GM18499 (cell line): ENCODE measurements around the gene STK32C.
"Not testable (repeated sequence)": the region's sequence is repeated elsewhere in the genome, so short reads cannot be mapped to it uniquely, and the experiment has no call there.

Experiments used
- ATAC-seq: cut with Tn5 transposase; IDR thresholded peaks from one replicate; pipeline ENCODE4 v1.9.1; 2021; ENCODE audit warnings: moderate number of reproducible peaks; ENCODE audit not compliant: insufficient read depth, unreplicated experiment

STK32C gene

DNA sequence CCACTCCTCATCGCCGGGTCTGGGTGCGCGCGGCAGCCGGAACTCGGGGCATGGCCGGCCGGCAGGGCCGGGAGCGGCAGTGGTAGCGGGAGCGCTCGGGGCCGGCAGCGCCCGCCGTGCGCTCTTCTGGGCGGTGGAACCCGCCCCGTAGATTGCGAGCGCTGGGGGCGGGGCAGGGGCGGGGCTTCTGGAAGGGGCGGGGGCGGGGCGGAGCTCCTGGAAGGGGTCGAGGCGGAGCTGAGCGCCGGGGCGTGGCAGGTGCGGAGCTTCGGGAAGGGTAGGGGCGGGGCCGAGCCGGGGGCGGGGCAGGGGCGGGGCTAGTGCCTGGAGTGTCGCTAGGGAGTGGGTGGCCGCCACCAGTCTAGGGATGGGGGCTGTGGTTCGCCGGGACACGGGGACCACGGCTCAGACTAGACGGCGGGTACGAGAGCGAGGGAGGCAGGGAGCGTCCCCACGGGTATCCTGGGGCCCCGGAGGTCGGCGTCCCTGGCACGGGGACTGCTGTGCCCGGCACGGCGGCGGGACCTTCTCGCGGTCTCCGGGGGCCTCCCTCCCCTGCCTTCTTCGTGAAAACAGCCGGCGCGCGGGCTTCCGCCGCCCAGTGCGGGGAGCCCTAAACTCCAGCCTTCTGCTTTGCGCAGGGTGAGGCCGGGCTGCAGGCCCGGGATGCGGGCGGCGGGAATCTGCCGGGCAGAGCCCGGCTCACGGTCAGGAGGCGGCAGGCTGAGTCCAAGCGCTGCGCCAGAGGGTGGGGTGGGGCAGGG is at the start of gene STK32C:
TSS of gene STK32C (minus strand) at position 128 of the 764 bp plus-strand sequence. CDS start at position 11, 117 bp downstream.
- peak; percentile 40 for ATAC-seq

- ATAC-seq, result no peak
These were observed 49.0 kb upstream of the STK32C start for GRCh38 chr10:132356621-132357195.

GRCh38 chr10:132355754-132356153 is 48.0 kb upstream of the STK32C start:
- no peak for ATAC-seq

- ATAC-seq, result no peak
These were observed 47.5 kb upstream of the STK32C start for GRCh38 chr10:132355297-132355696.

DNA sequence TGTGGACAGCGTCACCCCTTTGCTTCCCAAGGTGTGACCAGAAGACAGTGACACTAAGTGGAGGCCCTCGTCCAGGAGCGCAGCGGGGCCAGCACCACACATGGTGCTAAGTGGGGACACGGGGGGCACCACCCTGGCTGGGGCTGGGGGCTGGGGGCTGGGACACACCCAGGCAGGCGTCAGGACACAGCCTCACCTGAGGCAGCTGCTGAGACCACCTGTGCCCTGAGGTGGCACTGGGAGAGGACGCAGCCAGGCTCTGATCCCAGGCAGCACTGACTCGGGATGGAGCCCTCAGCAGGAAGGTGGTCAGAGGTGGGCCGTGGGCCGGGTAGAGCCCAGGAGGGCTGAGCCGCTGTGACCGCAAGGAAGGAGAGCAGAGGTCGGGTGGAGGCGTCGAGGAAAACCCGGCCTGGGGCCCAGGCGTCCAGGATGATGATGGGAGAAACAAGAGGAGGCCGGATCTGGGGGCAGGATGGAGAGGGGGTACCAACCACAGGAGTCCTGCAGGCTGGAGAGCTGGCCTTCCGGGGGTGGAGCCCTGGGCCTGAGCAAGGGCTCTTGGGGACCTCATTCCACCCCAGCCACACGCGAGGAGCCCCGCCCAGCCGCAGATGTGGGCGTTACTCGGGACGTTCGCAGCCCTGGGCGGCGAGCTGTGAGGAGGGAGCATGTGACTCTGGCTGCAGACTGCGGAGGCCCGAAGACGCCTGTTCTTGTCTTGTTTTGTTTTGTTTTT is 46.8 kb upstream of the STK32C start:
- no peak for ATAC-seq

- ATAC-seq, result no peak
These were observed 46.0 kb upstream of the STK32C start for GRCh38 chr10:132353456-132354355.

DNA sequence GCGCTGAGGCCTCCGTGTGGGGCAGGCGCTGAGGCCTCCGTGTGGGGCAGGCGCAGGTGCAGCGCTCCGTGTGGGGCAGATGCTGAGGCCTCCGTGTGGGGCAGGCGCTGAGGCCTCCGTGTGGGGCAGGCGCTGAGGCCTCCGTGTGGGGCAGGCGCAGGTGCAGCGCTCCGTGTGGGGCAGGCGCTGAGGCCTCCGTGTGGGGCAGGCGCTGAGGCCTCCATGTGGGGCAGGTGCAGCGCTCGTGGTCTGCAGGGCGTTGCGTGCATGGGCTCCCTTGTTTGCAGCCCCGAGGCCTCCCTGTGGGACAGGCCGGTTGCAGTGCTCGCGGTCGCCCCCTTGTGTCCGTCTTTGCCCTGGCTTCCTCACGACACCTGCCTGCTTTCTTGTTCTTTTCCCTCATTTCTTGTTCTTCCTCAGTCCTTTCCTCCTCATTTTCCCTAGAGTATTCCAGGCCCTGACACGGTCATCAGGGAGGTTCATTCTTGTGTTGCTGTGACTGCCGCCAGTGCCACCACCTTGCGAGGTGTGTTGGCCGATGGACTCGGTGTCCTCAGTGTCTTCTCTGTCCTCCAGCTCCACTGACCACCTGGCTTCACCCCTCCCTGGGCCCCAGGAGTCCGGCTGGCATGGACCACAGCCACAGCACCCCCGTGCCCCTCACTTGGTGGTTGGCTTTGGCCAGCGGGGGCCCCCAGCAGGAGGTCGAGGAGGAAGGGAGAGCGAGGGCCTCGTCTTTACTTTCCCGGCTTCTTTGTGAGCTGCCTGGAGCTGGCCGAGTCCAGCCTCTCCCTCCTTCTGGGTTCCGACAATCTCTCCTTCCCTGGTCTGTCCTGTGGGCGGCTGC is 44.9 kb upstream of the STK32C start:
- ATAC-seq, result not testable (repeated sequence)

- no peak for ATAC-seq
These were observed 43.9 kb upstream of the STK32C start for GRCh38 chr10:132351611-132352010.

DNA sequence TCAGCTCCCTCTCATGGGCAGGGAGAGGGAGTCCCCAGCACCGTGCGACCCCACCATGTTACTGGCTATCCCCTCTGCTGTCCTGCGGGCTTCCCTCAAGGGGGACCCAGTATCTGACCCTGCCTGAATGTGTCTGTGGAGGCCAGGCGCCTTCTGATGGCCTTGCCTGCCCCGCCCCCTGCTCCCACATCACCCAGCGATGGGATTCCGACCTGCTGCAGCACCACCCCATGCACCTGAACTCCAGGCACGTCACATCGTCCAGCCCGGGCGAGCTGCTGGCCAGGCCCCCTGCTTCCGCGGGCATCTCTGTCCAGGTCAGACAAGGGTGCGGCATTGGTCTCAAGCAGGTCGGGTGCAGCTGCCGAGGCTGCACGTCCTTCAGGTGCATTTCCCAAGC is 43.2 kb upstream of the STK32C start:
- ATAC-seq, result no peak

- no peak for ATAC-seq
These were observed 42.6 kb upstream of the STK32C start for GRCh38 chr10:132350391-132350790.

DNA sequence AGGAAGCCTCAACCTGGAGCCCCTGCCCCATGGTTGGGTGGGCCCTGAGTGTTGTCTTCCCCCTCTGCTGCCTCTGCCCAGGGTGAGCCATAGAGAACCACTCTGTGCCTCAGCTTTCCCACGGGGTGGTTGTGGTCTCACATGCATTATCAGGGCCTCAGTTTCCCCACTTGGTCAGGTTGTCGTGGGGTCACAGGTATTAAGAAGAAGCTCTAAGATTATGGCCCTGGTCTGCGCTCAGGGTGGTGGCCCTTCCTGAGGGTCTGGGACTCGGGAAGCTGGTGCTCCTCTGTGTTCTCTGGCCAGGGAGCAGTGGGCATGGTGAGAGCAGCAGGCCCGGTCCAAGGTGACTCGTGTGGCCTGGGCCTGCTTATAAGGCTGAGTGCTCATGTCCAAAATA is 42.0 kb upstream of the STK32C start:
- no peak for ATAC-seq

DNA sequence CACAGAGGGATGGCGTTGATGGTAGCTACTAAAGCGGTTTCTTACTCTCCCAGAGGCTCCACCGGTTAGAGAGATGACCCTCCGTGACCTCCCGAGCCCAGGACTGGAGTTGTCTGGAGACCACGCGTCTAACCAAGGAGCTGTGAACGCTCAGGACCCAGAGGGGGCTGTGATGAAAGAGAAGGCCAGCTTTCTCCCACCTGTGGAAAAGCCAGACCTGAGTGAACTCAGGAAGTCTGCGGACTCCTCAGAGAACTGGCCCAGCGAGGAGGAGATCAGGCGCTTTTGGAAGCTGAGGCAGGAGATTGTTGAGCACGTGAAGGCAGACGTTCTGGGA is 40.1 kb upstream of the STK32C start:
- ATAC-seq, result no peak

- ATAC-seq, result no peak
These were observed 39.6 kb upstream of the STK32C start for GRCh38 chr10:132347211-132347930.

DNA sequence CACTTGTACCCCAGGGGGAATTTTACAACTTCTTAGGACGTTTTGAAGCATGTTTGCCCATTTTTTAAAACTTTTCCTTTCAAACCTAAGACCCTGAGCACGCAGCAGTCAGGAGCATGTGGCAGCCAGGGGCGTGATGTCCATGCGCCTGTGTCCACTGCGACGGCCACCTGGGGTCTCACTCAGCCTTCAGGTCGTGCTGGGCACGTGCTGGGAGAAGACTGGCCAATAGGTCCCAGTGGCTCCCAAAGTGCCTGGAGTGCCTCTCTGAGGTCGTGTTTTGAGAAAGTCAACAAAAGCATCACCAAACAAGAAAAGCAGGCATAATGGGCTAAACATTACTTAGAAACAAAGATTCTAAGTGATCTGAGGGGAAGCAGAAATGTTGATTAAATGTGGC is 39.1 kb upstream of the STK32C start:
- ATAC-seq, result no peak

GRCh38 chr10:132345345-132345744 is 37.6 kb upstream of the STK32C start:
- no peak for ATAC-seq

DNA sequence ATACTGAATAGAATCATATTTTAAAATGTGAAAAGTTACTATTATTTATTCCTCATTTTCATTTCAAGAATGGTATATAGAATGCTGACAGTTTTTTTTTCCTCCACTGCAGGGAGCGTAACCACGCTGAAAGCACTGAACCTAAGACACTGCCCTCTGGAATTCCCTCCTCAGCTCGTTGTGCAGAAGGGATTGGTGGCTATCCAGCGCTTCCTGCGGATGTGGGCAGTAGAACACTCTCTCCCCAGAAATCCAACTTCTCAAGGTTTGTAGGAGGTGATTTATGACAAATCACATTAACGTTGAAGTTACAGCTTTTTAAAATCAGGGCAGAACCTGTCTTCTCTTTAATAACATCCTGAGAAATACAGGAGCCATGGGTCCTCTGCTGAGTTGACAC is 36.6 kb upstream of the STK32C start:
- ATAC-seq, result no peak

GRCh38 chr10:132342553-132342952 is 34.8 kb upstream of the STK32C start:
- no peak for ATAC-seq

DNA sequence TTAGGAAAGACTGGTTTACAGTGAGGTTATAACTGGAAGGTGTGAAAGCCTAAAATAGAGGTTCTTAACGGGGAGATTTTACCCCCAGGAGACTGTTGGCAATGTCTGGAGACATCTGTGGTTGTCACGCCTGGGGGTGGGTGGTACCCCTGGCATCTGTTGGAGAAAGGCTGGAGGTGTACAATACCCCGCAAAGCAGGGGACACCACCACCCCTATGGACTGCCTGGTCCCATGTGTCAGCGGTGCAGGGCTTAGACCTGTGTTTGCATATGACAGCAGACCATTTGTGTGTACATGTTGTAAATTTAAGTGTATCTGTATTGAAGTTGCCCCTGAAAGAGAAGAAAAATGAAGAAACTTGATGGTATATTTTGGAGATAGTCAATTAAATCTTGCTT is 34.0 kb upstream of the STK32C start:
- ATAC-seq, result no peak

- no peak for ATAC-seq
These were observed 33.3 kb upstream of the STK32C start for GRCh38 chr10:132341017-132341416.
